ENCODE results near the gene LRRC74A. TPM values are rescaled to one million over a fixed set of nuclear protein-coding genes. Genes with fewer than 3 reads are reported as not detected.

LRRC74A gene
- polyA plus RNA-seq, 4 donors: not detected

- DNase-seq (ENCODE audit: low read depth in 4 of 4, low spot score in 2 of 4): no peak
Measured at GRCh38 chr14:76918256-76918781, 92.1 kb downstream of the LRRC74A start.

GRCh38 chr14:76918782-76919394, 92.7 kb downstream of the LRRC74A start:
- no peak for DNase-seq (ENCODE audit: low read depth in 4 of 4, low spot score in 2 of 4)

Other genes with a start within 250 kb of the LRRC74A start
- 10 to 100 TPM; 29.3 to 44.6 (median 37.0) TPM for gene VASH1, start 64.9 kb upstream of the LRRC74A start, polyA plus RNA-seq (ENCODE audit: insufficient read length in 4 of 4)
- 10 to 100 TPM; 22.3 to 40.0 (median 30.5) TPM for gene ANGEL1, start 13.5 kb upstream of the LRRC74A start, polyA plus RNA-seq (ENCODE audit: insufficient read length in 4 of 4)
- 10 to 100 TPM; 45.7 to 71.0 (median 55.0) TPM for gene IRF2BPL, start 202.3 kb downstream of the LRRC74A start, polyA plus RNA-seq (ENCODE audit: insufficient read length in 4 of 4)